Stimulated activated CD4-positive, alpha-beta T cell treated with anti-CD3 and anti-CD28 coated beads, Interleukin-1b, Interleukin-23, amount 100 ng/mL, for 4 hours (primary cell): ENCODE data around the gene AZIN2.

Experiments used
- DNase-seq, 2 donors: peaks; one replicate each; pipeline ENCODE4 v3.0.0-alpha.2; 2020; ENCODE audit warnings: low read depth in 2 of 2

The AZIN2 gene

GRCh38 chr1:33152685-33153432 is 71.9 kb downstream of the AZIN2 start:
- no peak for DNase-seq

DNA sequence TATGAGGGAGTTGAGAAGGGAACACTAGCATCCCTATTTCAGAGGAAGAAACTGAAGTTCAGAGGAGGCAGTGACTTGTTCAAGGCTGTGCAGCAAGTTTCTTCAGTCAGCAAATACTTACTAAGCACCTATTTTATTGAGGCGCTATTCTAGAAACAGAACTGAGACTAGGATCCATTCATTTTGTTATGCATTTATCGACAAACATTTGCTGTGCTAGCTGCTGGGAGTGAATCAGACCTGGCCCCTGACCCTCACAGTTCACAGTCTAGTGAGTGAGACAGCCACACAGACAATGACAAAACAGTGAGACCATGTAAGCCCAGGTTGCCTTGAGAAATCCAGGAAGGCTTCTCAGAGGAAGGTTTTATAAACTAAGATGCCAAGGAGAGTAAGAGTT is 72.7 kb downstream of the AZIN2 start:
- DNase-seq = no peak

DNA sequence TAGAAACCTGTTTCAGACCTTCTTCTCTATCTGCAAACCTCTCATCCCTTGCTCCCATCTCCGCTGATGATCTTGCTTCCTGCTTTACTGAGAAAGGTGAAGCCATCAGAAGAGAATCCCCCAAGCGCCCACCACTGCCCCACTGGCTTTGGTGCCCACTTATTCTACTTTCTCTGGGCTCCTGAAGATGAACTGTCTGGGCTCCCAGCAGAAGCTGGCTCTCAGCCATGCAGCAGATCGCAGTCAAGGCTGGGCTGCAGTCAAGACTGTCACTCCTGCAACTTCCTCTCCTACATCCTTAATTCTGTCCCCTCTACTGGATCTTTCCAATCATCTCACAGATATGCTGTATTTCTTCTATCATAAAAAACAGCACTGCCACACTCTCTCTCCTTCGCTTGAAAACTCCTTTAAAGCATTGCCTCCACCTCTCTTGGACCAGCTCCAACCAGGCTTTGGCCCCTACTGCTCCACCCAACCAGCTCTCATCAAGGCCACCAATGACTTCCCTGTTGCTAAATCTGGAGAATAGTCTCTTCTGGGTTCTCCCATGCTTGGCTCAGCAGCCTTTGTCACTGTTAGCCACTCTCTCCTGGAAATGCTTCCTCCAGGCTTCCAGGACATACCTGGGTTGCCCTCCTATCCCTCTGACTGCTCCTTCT is 75.1 kb downstream of the AZIN2 start:
- no peak for DNase-seq

- no peak for DNase-seq
Observed at GRCh38 chr1:33157131-33157530, 76.2 kb downstream of the AZIN2 start.

DNA sequence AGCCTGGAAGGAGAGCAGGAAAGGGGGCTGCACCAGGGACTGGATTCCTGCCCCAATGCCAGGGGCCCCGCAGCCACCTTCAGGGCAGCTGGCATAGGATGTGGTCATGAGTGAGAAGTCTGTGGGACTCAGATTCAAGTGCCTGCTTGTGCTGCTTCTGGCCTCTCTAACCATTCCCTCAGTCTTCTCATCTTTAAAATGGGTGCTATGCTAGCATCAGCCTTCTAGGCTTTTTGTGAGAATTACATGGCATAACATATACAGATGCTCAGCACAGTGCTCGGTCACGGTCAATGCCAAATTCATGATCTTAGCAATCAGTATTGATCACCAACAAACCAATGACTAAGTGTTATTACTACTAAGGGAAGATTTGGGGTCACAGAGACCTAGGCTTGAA is 77.4 kb downstream of the AZIN2 start:
- no peak for DNase-seq

GRCh38 chr1:33159577-33159976 is 78.6 kb downstream of the AZIN2 start:
- DNase-seq = no peak

DNA sequence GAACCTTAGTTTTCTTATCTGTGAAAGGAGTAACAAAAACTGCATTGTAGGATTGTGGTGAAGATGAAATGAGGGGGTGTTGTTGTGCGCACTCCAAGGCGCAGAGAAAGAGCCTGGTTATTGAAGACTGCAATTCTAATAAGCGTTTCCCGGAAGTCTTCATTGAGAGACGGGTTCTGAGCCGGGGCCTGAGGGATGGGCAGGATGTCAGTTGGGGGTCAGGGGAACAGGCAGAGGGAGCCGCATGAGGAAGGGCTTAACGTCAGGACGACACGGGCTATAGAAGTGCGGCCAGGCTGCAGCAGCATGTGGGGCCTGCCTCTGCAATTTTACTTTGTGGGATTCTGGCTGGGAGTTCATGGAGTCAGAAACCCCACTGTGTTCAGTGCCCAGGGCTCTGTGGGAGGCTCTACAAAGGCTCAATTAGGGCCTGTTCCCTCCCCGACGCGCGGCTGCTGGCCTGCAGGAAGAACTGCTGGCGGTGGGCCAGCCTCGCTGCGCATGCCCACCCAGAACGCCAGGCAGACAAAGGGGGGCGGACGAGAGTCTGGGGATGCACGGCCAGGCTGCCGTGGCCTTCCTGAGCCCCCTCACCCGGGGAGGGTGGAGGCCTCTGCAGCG is 80.2 kb downstream of the AZIN2 start:
- DNase-seq = no peak

GRCh38 chr1:33162141-33162540 is 81.2 kb downstream of the AZIN2 start:
- no peak for DNase-seq

DNA sequence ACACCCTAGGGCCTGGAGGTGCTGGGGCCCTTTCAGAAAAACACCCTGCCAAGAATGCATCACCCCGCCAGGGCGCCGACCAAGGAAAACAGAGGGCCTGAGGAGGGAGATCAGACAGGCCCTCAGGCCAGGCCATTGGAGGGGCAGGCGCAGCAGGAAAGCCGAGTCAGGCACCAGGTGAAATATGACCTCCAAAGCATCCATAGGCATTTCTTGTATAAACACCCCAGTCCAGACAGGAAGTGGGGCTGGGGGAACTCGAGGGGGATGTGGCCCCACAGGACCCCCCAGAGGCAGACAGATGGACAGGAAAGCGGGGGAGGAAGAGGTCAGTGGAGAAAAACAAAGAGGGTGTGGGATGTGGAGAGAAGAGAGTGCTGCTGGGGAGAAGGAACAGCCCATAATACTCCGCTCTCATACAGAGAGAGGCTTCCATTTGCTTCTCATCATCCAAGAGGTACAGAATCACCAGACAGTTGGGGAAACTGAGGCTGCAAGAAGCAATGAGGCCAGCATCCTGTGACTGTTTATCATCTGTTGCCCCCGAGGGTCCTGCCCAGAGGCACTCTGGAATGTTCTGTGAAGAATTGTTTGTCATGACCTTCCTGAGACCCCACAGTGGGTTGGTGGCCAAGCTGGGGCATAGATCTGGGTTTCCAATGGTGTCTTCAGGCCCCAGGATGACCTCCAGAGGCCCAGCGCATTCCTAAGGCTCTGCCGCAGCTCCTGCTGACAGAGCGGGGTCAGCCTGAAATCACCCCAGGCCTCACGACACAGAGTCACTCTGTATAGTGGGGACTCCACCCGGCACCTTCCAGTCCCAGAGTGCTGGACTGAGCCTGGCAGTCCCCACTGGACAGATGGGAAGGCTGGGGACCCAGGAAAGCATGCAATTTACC is 82.9 kb downstream of the AZIN2 start:
- no peak for DNase-seq

DNA sequence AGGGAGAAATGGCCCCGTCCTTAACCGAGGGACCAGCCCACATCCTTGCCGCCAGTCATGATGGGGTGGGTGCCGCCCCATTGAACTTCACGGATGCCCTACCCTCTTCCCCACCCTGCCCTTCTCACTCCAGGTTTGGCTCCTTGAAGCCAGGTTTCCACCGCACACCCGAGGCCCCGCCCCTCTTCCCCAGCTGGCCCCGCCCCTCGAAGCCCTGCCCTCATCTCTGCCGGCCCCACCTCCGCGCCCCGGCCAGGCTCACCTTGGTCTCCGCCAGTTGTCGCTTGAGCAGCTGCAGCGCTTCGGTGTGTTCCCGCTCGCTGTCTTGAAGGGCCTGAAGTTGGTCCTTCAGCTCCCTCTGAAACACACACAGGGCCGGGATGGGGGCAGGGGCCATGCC is 84.3 kb downstream of the AZIN2 start:
- DNase-seq = no peak

GRCh38 chr1:33165809-33166208 is 84.9 kb downstream of the AZIN2 start:
- no peak for DNase-seq

DNA sequence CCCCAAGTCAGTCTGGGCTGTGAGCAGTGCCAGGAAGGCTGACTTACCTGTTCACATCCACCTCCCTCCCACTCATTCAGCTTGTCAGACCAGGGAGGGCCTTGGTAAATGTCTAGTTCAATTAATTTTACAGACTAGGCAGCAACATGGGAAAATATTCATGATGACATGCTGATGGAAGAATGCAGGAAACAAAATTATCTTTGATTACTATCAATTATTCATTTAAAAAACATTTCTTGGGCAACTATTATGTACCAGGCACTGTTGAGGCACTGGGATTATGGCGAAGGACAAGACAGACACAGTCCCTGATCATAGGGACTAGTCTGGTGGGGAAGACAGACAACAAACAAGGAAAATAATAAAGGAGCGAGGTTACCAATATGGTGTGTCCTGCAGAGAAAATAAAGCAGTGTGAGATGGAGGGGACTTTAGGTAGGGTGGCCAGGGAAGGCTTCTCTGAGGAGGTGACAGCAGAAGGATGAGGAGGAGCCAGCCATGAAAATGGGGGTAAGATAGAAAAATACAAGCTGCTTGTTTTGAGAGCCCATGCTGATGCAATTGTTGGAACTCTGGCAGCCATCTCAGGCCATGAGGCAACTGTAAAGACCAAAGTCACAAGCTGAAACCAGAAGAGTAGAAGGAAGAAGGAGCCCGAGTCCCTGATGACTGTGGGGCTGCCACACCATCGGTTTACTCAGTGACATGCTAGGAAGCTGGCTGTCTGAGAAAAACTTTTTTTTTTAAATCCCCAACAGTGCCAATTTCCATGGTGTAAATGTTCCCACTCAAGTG is 86.9 kb downstream of the AZIN2 start:
- no peak for DNase-seq

GRCh38 chr1:33168556-33169289 is 87.8 kb downstream of the AZIN2 start:
- no peak for DNase-seq

DNA sequence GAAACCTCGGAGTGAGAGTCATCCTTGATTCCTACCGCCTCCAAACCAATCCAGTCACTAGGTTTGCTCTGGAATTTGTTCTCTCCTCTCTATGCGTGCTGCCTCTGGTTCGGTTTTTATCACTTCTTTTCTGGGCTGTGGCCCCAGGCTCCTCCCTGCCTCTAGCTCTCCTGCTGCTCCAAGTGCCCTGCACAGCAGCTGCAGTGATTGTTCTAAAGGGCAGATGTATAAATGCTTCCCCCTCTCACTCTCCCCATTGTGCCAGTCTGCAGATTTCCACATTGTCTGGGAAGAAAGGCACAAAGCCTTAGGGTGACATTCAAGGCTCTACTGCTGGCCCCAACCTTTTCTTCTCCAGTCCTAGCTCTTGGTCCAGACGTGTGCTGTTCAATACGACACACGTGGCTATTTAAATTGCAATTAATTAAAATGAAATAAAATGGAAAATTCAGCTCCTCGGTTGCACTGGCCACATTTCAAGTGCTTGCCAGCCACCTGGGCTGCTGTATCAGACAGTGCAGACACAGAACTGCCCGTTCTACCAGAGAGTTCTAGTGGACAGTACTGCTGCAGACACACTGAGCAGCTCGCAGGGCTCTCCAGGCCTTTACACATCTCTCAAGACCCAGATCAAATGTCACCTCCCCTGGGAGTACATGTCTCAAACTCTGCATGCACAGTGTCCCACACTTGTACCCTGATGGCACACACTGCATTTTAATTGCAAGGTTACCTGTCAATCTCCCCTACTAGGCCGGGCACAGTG is 88.5 kb downstream of the AZIN2 start:
- no peak for DNase-seq
